Lower lobe of right lung (tissue), 2 donors: Measurements from ENCODE around the gene NR0B2. TPM values are rescaled to one million over a fixed set of nuclear protein-coding genes. Genes with fewer than 3 reads are reported as not detected.
"Not testable (repeated sequence)": the region's sequence is repeated elsewhere in the genome, so short reads cannot be mapped to it uniquely, and the experiment has no call there.

ENCODE experiments used
- ATAC-seq, 2 donors: fragments of 200-7000 bp; cut with Tn5 transposase; one replicate each; pipeline ENCODE4 v1.9.1; 2020 to 2022; ENCODE audit warnings: mild to moderate bottlenecking in 2 of 2, moderate library complexity in 2 of 2
- DNase-seq: peaks from one replicate; pipeline ENCODE4 v3.0.0-alpha.2; 2020
- H3K27ac ChIP-seq: fragments of 200-600 bp; one replicate; pipeline ENCODE4 v1.8.0; 2022
- H3K27me3 ChIP-seq: fragments of 200-600 bp; one replicate; pipeline ENCODE4 v1.8.0; 2022; ENCODE audit warnings: low read depth
- H3K36me3 ChIP-seq: fragments of 200-600 bp; one replicate; pipeline ENCODE4 v1.8.0; 2022; ENCODE audit warnings: mild to moderate bottlenecking
- H3K4me1 ChIP-seq: fragments of 200-600 bp; one replicate; pipeline ENCODE4 v1.8.0; 2022
- H3K4me3 ChIP-seq: fragments of 200-600 bp; one replicate; pipeline ENCODE4 v1.8.0; 2022; ENCODE audit warnings: mild to moderate bottlenecking
- H3K9me3 ChIP-seq: fragments of 200-600 bp; one replicate; pipeline ENCODE4 v1.8.0; 2022
- CTCF ChIP-seq: fragments of 200-600 bp; IDR thresholded peaks from one replicate; pipeline ENCODE4 v1.8.0; 2022; ENCODE audit warnings: antibody characterized with exemption, mild to moderate bottlenecking
- intact Hi-C: fragments of 100-400 bp; cut with DNase I; formaldehyde crosslinking; loops from one replicate; pipeline ENCODE4 v1.11.0; 2022
- total RNA-seq: library from RNA; stranded (reverse); fragmentation: NEBNext Ultra II Directional; extraction: Animal tissue kit (Norgen Biotek cat#: 25700); gene quantifications from one replicate; pipeline ENCODE4 v1.2.1, GENCODE V29; 2021
- donor health status: DM: no; HTN: yes; CAD: no; lungs with severe emphysema.

Gene NR0B2
- total RNA-seq, 1 donor from 2014 or later, result 2.2 TPM

GRCh38 chr1:26874896-26875295 is 38.9 kb downstream of the NR0B2 start:
- Histone ChIP-seq H3K4me3 (no peak overlapping the region), H3K4me1 (peaks cover 3% of the 10 kb centered on the region), H3K27ac (no peak overlapping the region), H3K36me3 (peaks cover 30% of the 10 kb centered on the region), H3K9me3 (no peaks in the 10 kb centered on the region), H3K27me3 (no peaks in the 10 kb centered on the region)
- DNase-seq (no peak), ATAC-seq (no peak)
- intact Hi-C loops, result no loop called here
- TF ChIP-seq CTCF, result no peak

- H3K27me3 ChIP-seq, H3K9me3 ChIP-seq, ATAC-seq, H3K4me3 ChIP-seq, H3K27ac ChIP-seq, H3K4me1 ChIP-seq, intact Hi-C loops, DNase-seq: not testable (repeated sequence)
- H3K36me3 ChIP-seq, result peaks cover 12% of the 10 kb centered on the region
Observed at GRCh38 chr1:26873097-26873496, 40.7 kb downstream of the NR0B2 start.

- Histone ChIP-seq H3K4me1 (peaks cover 27% of the 10 kb centered on the region), H3K9me3 (no peaks in the 10 kb centered on the region), H3K4me3 (peak overlapping the region; percentile 79), H3K36me3 (no peaks in the 10 kb centered on the region), H3K27me3 (no peaks in the 10 kb centered on the region), H3K27ac (peak overlapping the region; percentile 99)
- intact Hi-C loops, result no loop called here
- peak; percentile 97 for DNase-seq
- ATAC-seq, result peak; percentile 95 to 96
- no peak for TF ChIP-seq CTCF
Observed at GRCh38 chr1:26864610-26865480, 48.9 kb downstream of the NR0B2 start.

GRCh38 chr1:26863685-26864077 is 50.1 kb downstream of the NR0B2 start:
- no peak for ATAC-seq
- no peak for TF ChIP-seq CTCF
- no peak for DNase-seq
- intact Hi-C loops, result no loop called here
- Histone ChIP-seq H3K4me3 (peak overlapping the region; percentile 79), H3K27me3 (no peaks in the 10 kb centered on the region), H3K36me3 (no peaks in the 10 kb centered on the region), H3K9me3 (no peaks in the 10 kb centered on the region), H3K4me1 (peaks cover 27% of the 10 kb centered on the region), H3K27ac (peak overlapping the region; percentile 99)

GRCh38 chr1:26862781-26863684 is 50.7 kb downstream of the NR0B2 start, which contains the start of gene SFN:
SFN (plus strand) TSS chr1:26863149; CDS start chr1:26863213, 64 bp downstream.
- H3K4me1 ChIP-seq, result peaks cover 27% of the 10 kb centered on the region
- H3K27me3 ChIP-seq, result no peaks in the 10 kb centered on the region
- ATAC-seq, result peak; percentile 72 to 80
- H3K27ac ChIP-seq, result peak within 1 kb of the TSS; percentile 99
- peak; percentile 39 for TF ChIP-seq CTCF
- intact Hi-C loops, result no loop called here
- H3K4me3 ChIP-seq, result peak within 1 kb of the TSS; percentile 79
- no peaks in the 10 kb centered on the region for H3K9me3 ChIP-seq
- peak; percentile 85 for DNase-seq
- no peaks in the 10 kb centered on the region for H3K36me3 ChIP-seq
